A673 (cell line): ENCODE results near the gene EIF2A. TPM values are rescaled to one million over a fixed set of nuclear protein-coding genes. Genes with fewer than 3 reads are reported as not detected.

ENCODE experiments used
- BruUV-seq: library from RNA; stranded (reverse); fragments of 400-500 nt; replicated peaks from 2 replicates; lab custom pipeline; 2021; lab: Mats Ljungman, UMichigan
- CTCF ChIA-PET: fragments of 300-600 bp; sonication (Branson Sonifier 250); formaldehyde crosslinking; loops from one replicate; lab custom pipeline; 2022; ENCODE audit warnings: antibody characterized with exemption; lab: Charles Lee
- POLR2A ChIA-PET: fragments of 300-600 bp; sonication (Branson Sonifier 250); formaldehyde crosslinking; loops from one replicate; lab custom pipeline; 2022; ENCODE audit warnings: antibody characterized with exemption; ENCODE audit not compliant: low non-redundant PET; lab: Charles Lee
- DNase-seq: peaks from one replicate; pipeline ENCODE4 v3.0.0-alpha.2; 2015; ENCODE audit warnings: low spot score
- H3K27ac ChIP-seq: fragments of 200-600 bp; sonication (generic); 2 replicates; pipeline ENCODE4 v1.5.1; 2016; ENCODE audit warnings: mixed run types, low read depth, mild to moderate bottlenecking, mixed read lengths, antibody characterized with exemption, low read length; ENCODE audit not compliant: poor library complexity, severe bottlenecking
- H3K27me3 ChIP-seq: fragments of 200-600 bp; sonication (generic); replicated peaks from 2 replicates; pipeline ENCODE4 v1.6.1; 2017; ENCODE audit warnings: mixed run types, low read depth, mild to moderate bottlenecking, mixed read lengths, antibody characterized with exemption, low read length; ENCODE audit not compliant: insufficient read depth, poor library complexity
- H3K36me3 ChIP-seq: fragments of 200-600 bp; sonication (generic); 2 replicates; pipeline ENCODE4 v1.6.1; 2016; ENCODE audit warnings: mixed run types, mild to moderate bottlenecking, mixed read lengths, antibody characterized with exemption, low read length; ENCODE audit not compliant: insufficient read depth, poor library complexity, severe bottlenecking
- H3K4me1 ChIP-seq: fragments of 200-600 bp; sonication (generic); 2 replicates; pipeline ENCODE4 v1.6.1; 2017; ENCODE audit warnings: mixed run types, mild to moderate bottlenecking, mixed read lengths, antibody characterized with exemption, low read length; ENCODE audit not compliant: insufficient read depth, poor library complexity, severe bottlenecking
- H3K4me3 ChIP-seq: fragments of 200-600 bp; sonication (generic); 2 replicates; pipeline ENCODE4 v1.5.1; 2016; ENCODE audit warnings: low read depth, mixed run types, mild to moderate bottlenecking, mixed read lengths, low read length; ENCODE audit not compliant: poor library complexity, severe bottlenecking
- H3K9me3 ChIP-seq: fragments of 200-600 bp; sonication (generic); 2 replicates; pipeline ENCODE4 v1.6.1; 2016; ENCODE audit warnings: mixed run types, low read depth, mild to moderate bottlenecking, mixed read lengths, antibody characterized with exemption, low read length; ENCODE audit not compliant: poor library complexity, severe bottlenecking
- CTCF ChIP-seq: fragments of 300-800, 200-600 bp; sonication (generic); conservative IDR thresholded peaks from 2 replicates; pipeline ENCODE4 v1.5.1; 2017; ENCODE audit warnings: low read depth, mild to moderate bottlenecking, antibody characterized with exemption, low read length, moderate library complexity, mixed read lengths
- EZH2 ChIP-seq: fragments of 200-600 bp; sonication (generic); IDR thresholded peaks from 2 replicates; pipeline ENCODE4 v1.6.1; 2017; ENCODE audit warnings: borderline replicate concordance, low read depth, mild to moderate bottlenecking, mixed read lengths, antibody characterized with exemption, low read length; ENCODE audit not compliant: poor library complexity, severe bottlenecking
- intact Hi-C: fragments of 100-400 bp; cut with micrococcal nuclease; formaldehyde crosslinking; loops from one replicate; pipeline ENCODE4 v1.10.0; 2022; ENCODE audit not compliant: unreplicated experiment
- total RNA-seq: library from RNA; stranded (reverse); gene quantifications from 2 replicates; pipeline ENCODE4 v1.2.3, GENCODE V29; 2021

EIF2A gene
- total RNA-seq, 1 experiment from 2014 or later: 113 TPM

- H3K27me3 ChIP-seq: no peaks in the 10 kb centered on the region
- intact Hi-C loops: no loop called here
- TF ChIP-seq CTCF: no peak
- TF ChIP-seq EZH2: no peak
- DNase-seq: no peak
- H3K4me1 ChIP-seq: no peaks in the 10 kb centered on the region
- ChIA-PET CTCF (no interaction called here), POLR2A (no interaction called here)
- no peak overlapping the region for H3K4me3 ChIP-seq
- no peak overlapping the region for H3K27ac ChIP-seq
- H3K9me3 ChIP-seq: no peaks in the 10 kb centered on the region
- BruUV-seq: no TSS peak
- no peaks in the 10 kb centered on the region for H3K36me3 ChIP-seq
These were observed 36.8 kb upstream of the EIF2A start for GRCh38 chr3:150509780-150510179.

GRCh38 chr3:150511122-150511821, 35.3 kb upstream of the EIF2A start:
- Histone ChIP-seq H3K27ac (no peak overlapping the region), H3K36me3 (no peaks in the 10 kb centered on the region), H3K9me3 (no peaks in the 10 kb centered on the region), H3K4me3 (no peak overlapping the region), H3K27me3 (no peaks in the 10 kb centered on the region), H3K4me1 (no peaks in the 10 kb centered on the region)
- ChIA-PET CTCF (no interaction called here), POLR2A (no interaction called here)
- TF ChIP-seq EZH2 (no peak), CTCF (no peak)
- no peak for DNase-seq
- no TSS peak for BruUV-seq
- intact Hi-C loops: no loop called here

- no peak for TF ChIP-seq EZH2
- H3K27ac ChIP-seq: no peak overlapping the region
- H3K4me3 ChIP-seq: no peak overlapping the region
- BruUV-seq: no TSS peak
- POLR2A ChIA-PET: no interaction called here
- H3K9me3 ChIP-seq: no peaks in the 10 kb centered on the region
- no peaks in the 10 kb centered on the region for H3K27me3 ChIP-seq
- intact Hi-C loops: no loop called here
- DNase-seq: no peak
- no peaks in the 10 kb centered on the region for H3K4me1 ChIP-seq
- CTCF ChIA-PET: no interaction called here
- no peaks in the 10 kb centered on the region for H3K36me3 ChIP-seq
These were observed 31.4 kb upstream of the EIF2A start for GRCh38 chr3:150515210-150515609.

- Histone ChIP-seq H3K4me3 (no peak overlapping the region), H3K4me1 (no peaks in the 10 kb centered on the region), H3K27ac (no peak overlapping the region), H3K9me3 (no peaks in the 10 kb centered on the region), H3K36me3 (no peaks in the 10 kb centered on the region), H3K27me3 (no peaks in the 10 kb centered on the region)
- no peak for DNase-seq
- intact Hi-C loops: no loop called here
- ChIA-PET CTCF (no interaction called here), POLR2A (no interaction called here)
- TF ChIP-seq EZH2 (no peak), CTCF (no peak)
- no TSS peak for BruUV-seq
These were observed 27.6 kb upstream of the EIF2A start for GRCh38 chr3:150519026-150519425.
